ENCODE data around the gene CBLL2. TPM values are rescaled to one million over a fixed set of nuclear protein-coding genes. Genes with fewer than 3 reads are reported as not detected.
A peak's percentile ranks its signal among the peaks of the same experiment; 100 is the strongest.

Gene CBLL2
- total and polyA plus RNA-seq, 2 donors (not counting 1 experiment from before 2014, with no cell fraction given) = not detected

DNA sequence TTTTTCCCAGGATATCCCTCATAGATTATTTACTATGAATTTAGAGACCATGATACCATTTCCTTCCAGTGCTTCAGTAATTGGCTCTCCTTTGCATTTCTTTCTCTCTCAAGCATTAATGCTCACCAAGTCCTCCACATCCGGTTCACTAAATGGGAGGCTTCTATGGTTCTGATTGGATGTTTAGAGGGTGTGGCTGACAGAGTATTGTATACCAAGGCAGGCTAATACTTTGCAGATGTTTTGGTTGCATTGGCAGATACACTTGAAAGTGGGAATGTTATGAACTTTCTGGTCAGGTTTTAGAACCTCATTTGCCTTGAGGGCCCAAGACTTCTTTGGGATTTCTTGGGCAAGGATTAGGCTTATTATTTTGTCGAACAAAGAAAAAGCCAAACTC is 24.2 kb downstream of the CBLL2 start:
- Histone ChIP-seq H3K9ac (ENCODE audit: insufficient read depth, low read length) (no peak overlapping the region), H3K27ac (ENCODE audit: insufficient read depth, low read length) (no peak overlapping the region), H4K20me1 (ENCODE audit: control insufficient read depth, extremely low read depth, insufficient read depth, low read length) (no peaks in the 10 kb centered on the region), H3K79me2 (ENCODE audit: control insufficient read depth, insufficient read depth, low read length) (no peaks in the 10 kb centered on the region), H3K4me3 (replicated peaks in 1 of 4; ENCODE audit: control extremely low read depth in 1 of 4, insufficient read depth in 1 of 4, low read depth in 3 of 4, low read length in 4 of 4) (no peak overlapping the region), H3K9me3 (ENCODE audit: control insufficient read depth, insufficient read depth, low read depth, low read length) (no peaks in the 10 kb centered on the region), H3K36me3 (ENCODE audit: control insufficient read depth, insufficient read depth, low read length) (no peaks in the 10 kb centered on the region), H3K4me1 (ENCODE audit: control insufficient read depth, extremely low read depth, insufficient read depth, low read length) (no peaks in the 10 kb centered on the region), H3K27me3 (ENCODE audit: control insufficient read depth, insufficient read depth, low read length) (no peaks in the 10 kb centered on the region), H3K4me2 (ENCODE audit: extremely low read depth, insufficient read depth, low read length) (no peak overlapping the region), H2AFZ (ENCODE audit: low read length) (no peak overlapping the region)
- TF ChIP-seq EZH2 (IDR thresholded peaks at IDR 0.05; ENCODE audit: low read length, missing control alignments) (no peak), CTCF (conservative IDR thresholded peaks at IDR 0.05 in 1 of 2, IDR thresholded peaks at IDR 0.05 in 1 of 2; ENCODE audit: low read depth in 1 of 2, low read length in 2 of 2) (no peak)
- DNase-seq (ENCODE audit: low read depth in 2 of 2) = no peak

DNA sequence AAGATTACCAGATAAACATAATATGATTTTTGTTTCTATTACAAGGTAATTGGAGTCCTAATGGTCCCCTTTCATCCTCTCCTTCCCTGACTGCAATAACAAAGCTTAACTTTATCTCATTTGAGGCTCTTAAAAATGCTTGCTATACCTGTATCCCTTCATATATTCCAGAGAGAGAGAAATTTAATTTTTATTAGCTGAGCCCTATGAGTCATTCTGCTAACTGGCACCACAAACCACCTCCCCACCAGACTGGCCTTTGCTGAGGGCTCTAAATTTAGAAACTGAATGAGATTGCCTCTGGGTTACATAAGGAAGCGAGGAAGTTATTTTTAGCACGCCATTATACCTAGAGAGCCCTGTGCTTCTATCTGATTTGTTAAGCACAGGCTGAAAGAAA is 27.4 kb downstream of the CBLL2 start:
- no peak overlapping the region for H3K9ac ChIP-seq (ENCODE audit: insufficient read depth, low read length)
- DNase-seq (ENCODE audit: low read depth in 2 of 2) = peak; percentile 72 to 78
- no peaks in the 10 kb centered on the region for H3K4me1 ChIP-seq (ENCODE audit: control insufficient read depth, extremely low read depth, insufficient read depth, low read length)
- no peaks in the 10 kb centered on the region for H3K27me3 ChIP-seq (ENCODE audit: control insufficient read depth, insufficient read depth, low read length)
- no peak overlapping the region for H3K4me2 ChIP-seq (ENCODE audit: extremely low read depth, insufficient read depth, low read length)
- H3K9me3 ChIP-seq (ENCODE audit: control insufficient read depth, insufficient read depth, low read depth, low read length) = no peaks in the 10 kb centered on the region
- H2AFZ ChIP-seq (ENCODE audit: low read length) = no peak overlapping the region
- no peaks in the 10 kb centered on the region for H3K79me2 ChIP-seq (ENCODE audit: control insufficient read depth, insufficient read depth, low read length)
- H3K27ac ChIP-seq (ENCODE audit: insufficient read depth, low read length) = no peak overlapping the region
- no peak for TF ChIP-seq CTCF (conservative IDR thresholded peaks at IDR 0.05 in 1 of 2, IDR thresholded peaks at IDR 0.05 in 1 of 2; ENCODE audit: low read depth in 1 of 2, low read length in 2 of 2)
- TF ChIP-seq EZH2 (IDR thresholded peaks at IDR 0.05; ENCODE audit: low read length, missing control alignments) = no peak
- H3K4me3 ChIP-seq (replicated peaks in 1 of 4; ENCODE audit: control extremely low read depth in 1 of 4, insufficient read depth in 1 of 4, low read depth in 3 of 4, low read length in 4 of 4) = no peak overlapping the region
- no peaks in the 10 kb centered on the region for H3K36me3 ChIP-seq (ENCODE audit: control insufficient read depth, insufficient read depth, low read length)
- H4K20me1 ChIP-seq (ENCODE audit: control insufficient read depth, extremely low read depth, insufficient read depth, low read length) = no peaks in the 10 kb centered on the region

- H3K36me3 ChIP-seq (ENCODE audit: control insufficient read depth, insufficient read depth, low read length) = no peaks in the 10 kb centered on the region
- H3K4me3 ChIP-seq (replicated peaks in 1 of 4; ENCODE audit: control extremely low read depth in 1 of 4, insufficient read depth in 1 of 4, low read depth in 3 of 4, low read length in 4 of 4) = no peak overlapping the region
- no peak for TF ChIP-seq EZH2 (IDR thresholded peaks at IDR 0.05; ENCODE audit: low read length, missing control alignments)
- no peak for TF ChIP-seq CTCF (conservative IDR thresholded peaks at IDR 0.05 in 1 of 2, IDR thresholded peaks at IDR 0.05 in 1 of 2; ENCODE audit: low read depth in 1 of 2, low read length in 2 of 2)
- peak; percentile 59 to 88 for DNase-seq (ENCODE audit: low read depth in 2 of 2)
- no peaks in the 10 kb centered on the region for H3K27me3 ChIP-seq (ENCODE audit: control insufficient read depth, insufficient read depth, low read length)
- no peaks in the 10 kb centered on the region for H3K4me1 ChIP-seq (ENCODE audit: control insufficient read depth, extremely low read depth, insufficient read depth, low read length)
- H3K27ac ChIP-seq (ENCODE audit: insufficient read depth, low read length) = no peak overlapping the region
- H3K4me2 ChIP-seq (ENCODE audit: extremely low read depth, insufficient read depth, low read length) = no peak overlapping the region
- H3K9ac ChIP-seq (ENCODE audit: insufficient read depth, low read length) = no peak overlapping the region
- no peaks in the 10 kb centered on the region for H3K79me2 ChIP-seq (ENCODE audit: control insufficient read depth, insufficient read depth, low read length)
- H4K20me1 ChIP-seq (ENCODE audit: control insufficient read depth, extremely low read depth, insufficient read depth, low read length) = no peaks in the 10 kb centered on the region
- H3K9me3 ChIP-seq (ENCODE audit: control insufficient read depth, insufficient read depth, low read depth, low read length) = no peaks in the 10 kb centered on the region
- no peak overlapping the region for H2AFZ ChIP-seq (ENCODE audit: low read length)
Measured at GRCh38 chrX:22310779-22311178, 38.1 kb downstream of the CBLL2 start.
